Esophagus squamous epithelium (tissue), 5 donors: ENCODE measurements around the gene GPR161. TPM values are rescaled to one million over a fixed set of nuclear protein-coding genes. Genes with fewer than 3 reads are reported as not detected.

Experiments used
- DNase-seq: peaks from one replicate; lab custom pipeline; 2025; lab: John Stamatoyannopoulos, UW
- H3K27ac ChIP-seq, 4 donors: fragments of 200-600 bp; sonication (generic); one replicate each; pipeline ENCODE4 v1.5.1; 2016 to 2019; ENCODE audit warnings: mild to moderate bottlenecking in 1 of 4
- H3K27me3 ChIP-seq, 4 donors: fragments of 200-600 bp; sonication (generic); 1 replicate in 3 of 4; 2 replicates in 1 of 4; pipeline versions ENCODE4 v1.5.1 to v1.6.0; 2017 to 2021; ENCODE audit warnings: antibody characterized with exemption in 1 of 4
- H3K36me3 ChIP-seq, 3 donors: fragments of 200-600 bp; sonication (generic); one replicate each; pipeline ENCODE4 v1.5.1; 2016 to 2019
- H3K4me1 ChIP-seq, 3 donors: fragments of 200-600 bp; sonication (generic); one replicate each; pipeline ENCODE4 v1.5.1; 2017 to 2019
- H3K4me3 ChIP-seq, 4 donors: fragments of 200-600 bp; sonication (generic); 1 replicate in 3 of 4; 2 replicates in 1 of 4; pipeline ENCODE4 v1.5.1; 2016 to 2019; ENCODE audit warnings: mild to moderate bottlenecking in 2 of 4, moderate library complexity in 1 of 4
- H3K9me3 ChIP-seq, 3 donors: fragments of 200-600 bp; sonication (generic); one replicate each; pipeline ENCODE4 v1.5.1; 2016 to 2019
- CTCF ChIP-seq, 6 experiments: fragments of 450-650 bp in 4 of 6; fragments of 200-600 bp in 2 of 6; sonication (generic) in 2 of 6; IDR thresholded peaks; one replicate each; pipeline ENCODE4 v1.5.1; 2016 to 2019; ENCODE audit warnings: antibody characterized with exemption in 6 of 6, mild to moderate bottlenecking in 4 of 6, moderate library complexity in 4 of 6
- POLR2A ChIP-seq, 4 donors: fragments of 450-650 bp; IDR thresholded peaks; one replicate each; pipeline ENCODE4 v1.6.1; 2017; ENCODE audit warnings: antibody characterized with exemption in 4 of 4, mild to moderate bottlenecking in 4 of 4, moderate library complexity in 3 of 4
- WGBS, 2 donors: methylation state at CpG; one replicate each; pipeline ENCODE4 v1.1.5; 2018; 5-methylcytosine and 5-hydroxymethylcytosine counted together
- intact Hi-C: fragments of 100-400 bp; cut with DNase I; formaldehyde crosslinking; loops from one replicate; pipeline ENCODE4 v1.15.0; 2022
- total RNA-seq, 4 donors: library from RNA; depleted of rRNA; stranded (reverse); fragments of >200 nt; gene quantifications; one replicate each; pipeline ENCODE4 v1.1.0, GENCODE V29; 2016
- donor health status: DM: yes; HTN: yes; CAD: no.

GPR161 gene
- total RNA-seq, 4 donors from 2014 or later: 1.7 to 12.2 (median 3.9) TPM

DNA sequence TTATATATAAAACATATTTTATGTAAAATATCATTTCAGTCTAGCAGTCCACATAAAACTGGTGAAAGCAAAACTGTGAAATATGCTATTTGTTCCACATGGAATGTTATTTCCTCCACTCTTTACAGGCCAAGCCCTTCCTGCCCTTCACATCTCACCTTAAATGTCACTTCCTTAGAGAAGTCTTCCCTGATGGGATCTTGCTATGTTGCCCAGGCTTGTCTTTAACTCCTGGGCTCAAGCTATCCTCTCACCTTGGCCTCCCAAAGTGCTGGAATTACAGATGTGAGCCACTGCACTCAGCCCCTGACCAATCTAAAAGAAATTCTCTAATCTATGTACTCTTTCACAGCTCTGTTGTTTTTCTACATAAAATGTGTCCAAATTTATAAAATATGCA is 2.3 kb upstream of the GPR161 start:
- H3K27ac ChIP-seq: no peak overlapping the region
- intact Hi-C loops: no loop called here
- DNase-seq: no peak
- peaks cover 12 to 37% (median 13%) of the 10 kb centered on the region in 3 donors for H3K4me1 ChIP-seq
- H3K9me3 ChIP-seq: no peaks in the 10 kb centered on the region
- TF ChIP-seq POLR2A (IDR thresholded peaks at IDR 0.05) (no peak), CTCF (IDR thresholded peaks at IDR 0.05) (no peak)
- H3K4me3 ChIP-seq: no peak overlapping the region
- H3K36me3 ChIP-seq: no peaks in the 10 kb centered on the region
- peaks cover 0 to 7% (median 0%) of the 10 kb centered on the region in 4 donors for H3K27me3 ChIP-seq

DNA sequence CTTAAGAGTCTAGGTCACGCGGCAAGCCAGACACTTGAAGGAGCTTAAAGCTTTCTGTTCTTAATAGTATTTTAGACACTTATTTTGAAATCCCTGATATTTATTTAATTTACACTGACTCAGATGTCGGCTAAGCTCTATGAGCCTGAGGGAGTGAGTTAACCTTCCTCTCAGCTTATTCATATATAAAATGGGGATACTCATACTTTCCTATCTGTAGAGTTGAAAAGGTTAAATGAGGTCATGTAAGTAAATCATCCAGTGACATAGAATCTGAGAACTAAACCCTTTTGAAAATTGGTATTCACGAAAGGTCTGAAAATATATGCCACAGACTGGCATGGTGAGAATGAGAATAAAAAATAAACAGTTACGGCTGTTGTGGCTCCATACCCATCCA is 1.4 kb upstream of the GPR161 start:
- no peak overlapping the region for H3K4me3 ChIP-seq
- H3K4me1 ChIP-seq: peaks cover 12 to 38% (median 13%) of the 10 kb centered on the region in 3 donors
- H3K27ac ChIP-seq: peak overlapping the region in 3 of 4 donors; percentile 84 to 90 (median 88)
- no peaks in the 10 kb centered on the region for H3K36me3 ChIP-seq
- 49 to 60% methylated on average over 5 of the region's 5 CpGs for WGBS, 2 donors
- intact Hi-C loops: no loop called here
- H3K27me3 ChIP-seq: peaks cover 0 to 7% (median 0%) of the 10 kb centered on the region in 4 donors
- H3K9me3 ChIP-seq: no peaks in the 10 kb centered on the region
- no peak for DNase-seq
- TF ChIP-seq CTCF (IDR thresholded peaks at IDR 0.05) (no peak), POLR2A (IDR thresholded peaks at IDR 0.05) (no peak)

- no peaks in the 10 kb centered on the region for H3K36me3 ChIP-seq
- H3K27ac ChIP-seq: peak overlapping the region; percentile 71 to 90 (median 86)
- 5 to 13% methylated on average over 5 to 6 of the region's 6 CpGs for WGBS, 2 donors
- peaks cover 0 to 7% (median 0%) of the 10 kb centered on the region in 4 donors for H3K27me3 ChIP-seq
- H3K9me3 ChIP-seq: no peaks in the 10 kb centered on the region
- peaks cover 12 to 38% (median 13%) of the 10 kb centered on the region in 3 donors for H3K4me1 ChIP-seq
- intact Hi-C loops: no loop called here
- DNase-seq: no peak
- TF ChIP-seq POLR2A (IDR thresholded peaks at IDR 0.05): no peak
- TF ChIP-seq CTCF (IDR thresholded peaks at IDR 0.05): no peak
- peak overlapping the region; percentile 60 to 80 (median 72) for H3K4me3 ChIP-seq
These were observed 738 bp upstream of the GPR161 start for GRCh38 chr1:168137515-168137821.

- peaks cover 12 to 38% (median 13%) of the 10 kb centered on the region in 3 donors for H3K4me1 ChIP-seq
- peak overlapping the region; percentile 60 to 80 (median 72) for H3K4me3 ChIP-seq
- no peak for DNase-seq
- 0% methylated on average over 7 of the region's 63 CpGs; no CpG with 5 or more reads in 1 of the 2 donors for WGBS, 2 donors
- peak overlapping the region; percentile 71 to 90 (median 86) for H3K27ac ChIP-seq
- TF ChIP-seq POLR2A (IDR thresholded peaks at IDR 0.05) (peak in 1 of 4 donors; percentile 7), CTCF (IDR thresholded peaks at IDR 0.05) (no peak)
- H3K9me3 ChIP-seq: no peaks in the 10 kb centered on the region
- H3K36me3 ChIP-seq: no peaks in the 10 kb centered on the region
- H3K27me3 ChIP-seq: peaks cover 0 to 7% (median 0%) of the 10 kb centered on the region in 4 donors
- intact Hi-C loops: no loop called here
These were observed 615 bp downstream of the GPR161 start for GRCh38 chr1:168135921-168136708.
